ENCODE data around the gene ZNF10.

Gene ZNF10

DNA sequence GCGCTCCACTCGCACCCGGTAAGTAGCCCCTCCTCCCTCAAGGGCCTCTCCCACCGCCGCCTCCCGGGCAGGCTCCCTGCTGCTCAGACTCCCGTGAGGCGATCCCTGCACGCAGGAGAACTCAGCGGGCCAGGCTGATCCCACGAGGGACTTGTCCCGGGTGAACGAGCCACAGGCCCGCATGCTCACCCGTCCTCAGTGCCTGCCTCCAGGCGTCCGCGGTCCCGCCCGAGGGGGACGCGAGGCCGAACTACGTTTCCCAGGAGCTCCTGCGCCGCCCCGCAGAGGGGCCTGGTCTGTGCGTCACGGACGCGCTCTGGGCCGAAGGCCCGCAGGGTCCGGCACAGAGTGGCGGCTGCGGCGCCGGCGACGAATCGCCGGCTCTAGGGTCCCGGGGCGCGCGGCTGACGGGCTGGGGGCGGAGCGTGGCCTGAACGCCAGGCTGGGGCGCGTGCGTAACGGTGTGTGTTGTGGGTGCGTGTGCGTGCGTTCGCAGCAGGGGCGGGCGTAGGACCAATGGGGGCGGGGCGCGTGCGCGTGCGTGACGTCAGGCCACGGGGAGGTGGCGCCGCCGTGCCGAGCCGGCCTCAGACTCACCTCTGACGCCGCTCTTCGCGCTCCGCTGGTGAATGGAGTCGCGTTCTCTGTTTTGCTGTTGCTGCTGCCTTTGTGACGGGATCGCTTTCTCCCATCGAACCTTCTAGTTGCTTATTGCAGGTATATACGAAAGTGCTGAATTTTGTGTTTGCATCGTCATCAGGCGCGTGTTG, at the start of gene ZNF10, which contains the start of gene ZNF891:
TSS of gene ZNF10 (plus strand) at position 590 of the 770 bp plus-strand sequence. CDS start 13,866 bp downstream, outside the sequence.
TSS of gene ZNF891 (minus strand) at position 237 of the 770 bp plus-strand sequence. CDS start 8,356 bp downstream, outside the sequence.
- peak within 1 kb of the TSS; percentile 87 to 97 for H3K4me3 ChIP-seq (ENCODE audit: low read length in 2 of 2)
- peak within 1 kb of the TSS; percentile 94 for H3K27ac ChIP-seq (ENCODE audit: low read length)
- peaks cover 27 to 33% of the 10 kb centered on the region in 2 donors for H3K9me3 ChIP-seq (ENCODE audit: control insufficient read depth in 2 of 2, low read length in 2 of 2)
- no peaks in the 10 kb centered on the region for H3K4me1 ChIP-seq (ENCODE audit: control insufficient read depth, insufficient read depth, low read length)
- H3K36me3 ChIP-seq (ENCODE audit: control insufficient read depth in 2 of 2, insufficient read depth in 2 of 2, low read length in 2 of 2) = peaks cover 15 to 16% of the 10 kb centered on the region in 2 donors
- peak within 1 kb of the TSS; percentile 80 to 98 for H3K9ac ChIP-seq (ENCODE audit: low read length in 2 of 2)
- no peaks in the 10 kb centered on the region for H3K27me3 ChIP-seq (ENCODE audit: control insufficient read depth in 1 of 2, insufficient read depth in 2 of 2, low read length in 2 of 2)

DNA sequence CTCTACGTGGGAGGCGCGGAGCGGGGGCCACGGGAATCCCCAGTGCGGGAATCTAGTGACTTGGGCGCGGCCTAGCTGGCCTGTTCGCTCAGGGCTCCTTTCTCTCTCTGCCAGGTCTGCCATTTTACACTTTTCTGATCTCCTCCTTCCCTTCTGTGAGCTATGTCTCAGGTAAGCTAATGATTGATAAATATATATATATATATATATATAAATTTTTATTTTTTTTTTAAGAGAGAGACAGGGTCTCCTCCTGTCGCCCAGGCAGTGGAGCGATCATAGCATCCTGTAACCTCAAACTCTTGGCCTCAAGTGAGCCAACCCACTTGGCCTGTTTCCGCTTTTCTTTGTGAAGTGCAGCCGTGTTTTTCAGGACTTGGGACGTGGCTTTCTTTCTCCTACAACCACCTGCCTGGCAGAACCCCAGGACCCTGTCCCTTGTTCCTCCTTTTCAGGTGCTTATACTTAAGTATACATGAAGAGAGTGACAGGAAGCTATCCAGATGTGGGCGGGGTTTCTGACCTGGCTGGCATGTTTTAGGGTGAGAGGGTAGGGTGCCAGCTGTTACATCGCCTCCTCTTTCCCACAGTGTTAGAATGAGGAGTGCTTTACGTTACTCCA, 49.2 kb upstream of the ZNF10 start:
- Histone ChIP-seq H3K4me3 (ENCODE audit: low read length in 2 of 2) (peak overlapping the region; percentile 78 to 93), H3K36me3 (ENCODE audit: control insufficient read depth in 2 of 2, insufficient read depth in 2 of 2, low read length in 2 of 2) (peaks cover 39 to 44% of the 10 kb centered on the region in 2 donors), H3K9ac (ENCODE audit: low read length in 2 of 2) (peak overlapping the region; percentile 97 to 98), H3K27ac (ENCODE audit: low read length) (peak overlapping the region; percentile 99), H3K4me1 (ENCODE audit: control insufficient read depth, insufficient read depth, low read length) (peaks cover 8% of the 10 kb centered on the region), H3K27me3 (ENCODE audit: control insufficient read depth in 1 of 2, insufficient read depth in 2 of 2, low read length in 2 of 2) (no peaks in the 10 kb centered on the region), H3K9me3 (ENCODE audit: control insufficient read depth in 2 of 2, low read length in 2 of 2) (peaks cover 34 to 62% of the 10 kb centered on the region in 2 donors)

DNA sequence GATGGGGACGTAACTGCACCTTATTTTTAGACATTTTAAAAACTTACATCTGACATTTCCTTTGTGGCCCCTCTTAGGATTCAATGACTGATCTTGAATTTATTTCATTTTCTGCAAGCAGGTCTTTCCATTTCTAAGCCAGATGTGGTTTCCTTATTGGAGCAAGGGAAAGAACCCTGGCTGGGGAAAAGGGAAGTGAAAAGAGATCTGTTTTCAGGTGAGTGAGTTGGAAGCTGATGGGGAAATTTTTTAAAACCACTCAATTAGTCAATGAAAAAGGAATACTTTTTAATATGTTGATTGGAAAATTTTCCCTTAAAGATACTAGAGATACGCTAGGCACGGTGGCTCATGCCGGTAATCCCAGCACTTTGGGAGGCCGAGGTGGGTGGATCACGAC, 47.1 kb upstream of the ZNF10 start:
- Histone ChIP-seq H3K27me3 (ENCODE audit: control insufficient read depth in 1 of 2, insufficient read depth in 2 of 2, low read length in 2 of 2) (no peaks in the 10 kb centered on the region), H3K27ac (ENCODE audit: low read length) (no peak overlapping the region), H3K9me3 (ENCODE audit: control insufficient read depth in 2 of 2, low read length in 2 of 2) (peaks cover 34 to 58% of the 10 kb centered on the region in 2 donors), H3K36me3 (ENCODE audit: control insufficient read depth in 2 of 2, insufficient read depth in 2 of 2, low read length in 2 of 2) (peaks cover 55 to 60% of the 10 kb centered on the region in 2 donors), H3K4me1 (ENCODE audit: control insufficient read depth, insufficient read depth, low read length) (peaks cover 8% of the 10 kb centered on the region), H3K9ac (ENCODE audit: low read length in 2 of 2) (no peak overlapping the region), H3K4me3 (ENCODE audit: low read length in 2 of 2) (no peak overlapping the region)

DNA sequence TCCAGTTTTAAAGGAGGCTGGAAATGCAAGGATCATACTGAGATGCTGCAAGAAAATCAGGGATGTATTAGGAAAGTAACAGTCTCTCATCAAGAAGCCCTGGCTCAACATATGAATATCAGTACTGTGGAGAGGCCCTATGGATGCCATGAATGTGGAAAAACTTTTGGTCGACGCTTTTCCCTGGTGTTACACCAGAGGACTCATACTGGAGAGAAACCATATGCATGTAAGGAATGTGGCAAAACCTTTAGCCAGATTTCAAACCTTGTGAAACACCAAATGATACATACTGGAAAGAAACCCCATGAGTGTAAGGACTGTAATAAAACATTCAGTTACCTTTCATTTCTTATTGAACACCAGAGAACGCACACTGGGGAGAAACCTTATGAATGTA, 24.8 kb upstream of the ZNF10 start:
- Histone ChIP-seq H3K27ac (ENCODE audit: low read length) (no peak overlapping the region), H3K4me1 (ENCODE audit: control insufficient read depth, insufficient read depth, low read length) (no peaks in the 10 kb centered on the region), H3K9ac (ENCODE audit: low read length in 2 of 2) (no peak overlapping the region), H3K4me3 (ENCODE audit: low read length in 2 of 2) (peak overlapping the region in 1 of 2 donors; percentile 59), H3K9me3 (ENCODE audit: control insufficient read depth in 2 of 2, low read length in 2 of 2) (peaks cover 64 to 75% of the 10 kb centered on the region in 2 donors), H3K27me3 (ENCODE audit: control insufficient read depth in 1 of 2, insufficient read depth in 2 of 2, low read length in 2 of 2) (no peaks in the 10 kb centered on the region), H3K36me3 (ENCODE audit: control insufficient read depth in 2 of 2, insufficient read depth in 2 of 2, low read length in 2 of 2) (peaks cover 51 to 53% of the 10 kb centered on the region in 2 donors)

DNA sequence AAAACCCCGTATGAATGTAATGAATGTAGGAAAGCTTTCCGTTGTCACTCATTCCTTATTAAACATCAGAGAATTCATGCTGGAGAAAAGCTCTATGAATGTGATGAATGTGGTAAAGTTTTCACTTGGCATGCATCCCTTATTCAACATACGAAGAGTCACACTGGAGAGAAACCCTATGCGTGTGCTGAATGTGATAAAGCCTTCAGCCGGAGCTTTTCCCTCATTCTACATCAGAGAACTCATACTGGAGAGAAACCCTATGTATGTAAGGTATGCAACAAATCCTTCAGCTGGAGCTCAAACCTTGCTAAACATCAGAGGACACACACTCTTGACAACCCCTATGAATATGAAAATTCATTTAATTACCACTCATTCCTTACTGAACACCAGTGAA, 24.2 kb upstream of the ZNF10 start:
- Histone ChIP-seq H3K4me1 (ENCODE audit: control insufficient read depth, insufficient read depth, low read length) (no peaks in the 10 kb centered on the region), H3K9me3 (ENCODE audit: control insufficient read depth in 2 of 2, low read length in 2 of 2) (peaks cover 63 to 75% of the 10 kb centered on the region in 2 donors), H3K4me3 (ENCODE audit: low read length in 2 of 2) (peak overlapping the region; percentile 23 to 59)

DNA sequence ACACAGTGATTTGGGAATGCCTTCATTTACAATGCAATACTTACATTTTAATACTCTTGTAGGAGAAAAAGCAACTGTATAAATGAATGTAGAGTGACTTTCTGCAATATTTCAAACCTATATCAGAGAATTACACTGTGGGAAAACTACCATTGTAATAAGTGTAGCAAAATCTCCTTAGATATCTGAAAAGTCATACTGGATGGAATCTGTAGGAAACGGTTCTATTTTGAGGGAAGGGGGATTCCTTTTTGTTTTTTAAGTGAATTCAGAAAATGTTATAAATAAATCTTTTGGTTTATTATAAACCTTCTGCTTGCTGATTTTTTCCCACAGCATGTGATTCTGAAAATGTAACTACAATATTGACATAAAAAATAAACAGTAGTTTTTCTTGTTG, 23.3 kb upstream of the ZNF10 start:
- Histone ChIP-seq H3K4me1 (ENCODE audit: control insufficient read depth, insufficient read depth, low read length) (no peaks in the 10 kb centered on the region), H3K9me3 (ENCODE audit: control insufficient read depth in 2 of 2, low read length in 2 of 2) (peaks cover 61 to 68% of the 10 kb centered on the region in 2 donors), H3K36me3 (ENCODE audit: control insufficient read depth in 2 of 2, insufficient read depth in 2 of 2, low read length in 2 of 2) (peaks cover 37 to 39% of the 10 kb centered on the region in 2 donors), H3K9ac (ENCODE audit: low read length in 2 of 2) (no peak overlapping the region), H3K27me3 (ENCODE audit: control insufficient read depth in 1 of 2, insufficient read depth in 2 of 2, low read length in 2 of 2) (no peaks in the 10 kb centered on the region), H3K27ac (ENCODE audit: low read length) (no peak overlapping the region), H3K4me3 (ENCODE audit: low read length in 2 of 2) (peak overlapping the region in 1 of 2 donors; percentile 59)

More for the DNA sequence above, 24.2 kb upstream of the ZNF10 start:
- Histone ChIP-seq H3K9ac (ENCODE audit: low read length in 2 of 2) (no peak overlapping the region), H3K27me3 (ENCODE audit: control insufficient read depth in 1 of 2, insufficient read depth in 2 of 2, low read length in 2 of 2) (no peaks in the 10 kb centered on the region), H3K27ac (ENCODE audit: low read length) (no peak overlapping the region), H3K36me3 (ENCODE audit: control insufficient read depth in 2 of 2, insufficient read depth in 2 of 2, low read length in 2 of 2) (peaks cover 44 to 47% of the 10 kb centered on the region in 2 donors)

DNA sequence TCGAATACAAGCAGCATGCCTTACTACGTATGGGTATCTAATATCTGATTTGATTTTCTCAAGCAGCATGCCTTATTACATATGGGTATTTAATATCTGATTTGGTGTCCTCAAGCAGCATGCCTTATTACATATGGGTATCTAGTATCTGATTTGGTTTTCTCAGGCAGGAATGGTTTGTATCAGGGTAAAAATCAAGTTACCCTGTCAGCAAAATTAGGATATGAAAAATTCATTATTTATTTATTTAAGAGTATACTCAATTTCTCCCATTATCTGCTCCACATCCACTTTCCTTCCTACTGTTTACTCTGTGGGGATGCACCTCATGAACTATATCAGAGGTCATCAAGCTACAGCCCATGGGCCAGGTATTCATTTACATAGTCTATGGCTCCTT, 22.3 kb upstream of the ZNF10 start:
- no peak overlapping the region for H3K9ac ChIP-seq (ENCODE audit: low read length in 2 of 2)
- no peaks in the 10 kb centered on the region for H3K27me3 ChIP-seq (ENCODE audit: control insufficient read depth in 1 of 2, insufficient read depth in 2 of 2, low read length in 2 of 2)
- H3K9me3 ChIP-seq (ENCODE audit: control insufficient read depth in 2 of 2, low read length in 2 of 2) = peaks cover 57 to 71% of the 10 kb centered on the region in 2 donors
- no peaks in the 10 kb centered on the region for H3K4me1 ChIP-seq (ENCODE audit: control insufficient read depth, insufficient read depth, low read length)
- H3K4me3 ChIP-seq (ENCODE audit: low read length in 2 of 2) = peak overlapping the region in 1 of 2 donors; percentile 18
- H3K27ac ChIP-seq (ENCODE audit: low read length) = no peak overlapping the region
- peaks cover 33 to 35% of the 10 kb centered on the region in 2 donors for H3K36me3 ChIP-seq (ENCODE audit: control insufficient read depth in 2 of 2, insufficient read depth in 2 of 2, low read length in 2 of 2)

DNA sequence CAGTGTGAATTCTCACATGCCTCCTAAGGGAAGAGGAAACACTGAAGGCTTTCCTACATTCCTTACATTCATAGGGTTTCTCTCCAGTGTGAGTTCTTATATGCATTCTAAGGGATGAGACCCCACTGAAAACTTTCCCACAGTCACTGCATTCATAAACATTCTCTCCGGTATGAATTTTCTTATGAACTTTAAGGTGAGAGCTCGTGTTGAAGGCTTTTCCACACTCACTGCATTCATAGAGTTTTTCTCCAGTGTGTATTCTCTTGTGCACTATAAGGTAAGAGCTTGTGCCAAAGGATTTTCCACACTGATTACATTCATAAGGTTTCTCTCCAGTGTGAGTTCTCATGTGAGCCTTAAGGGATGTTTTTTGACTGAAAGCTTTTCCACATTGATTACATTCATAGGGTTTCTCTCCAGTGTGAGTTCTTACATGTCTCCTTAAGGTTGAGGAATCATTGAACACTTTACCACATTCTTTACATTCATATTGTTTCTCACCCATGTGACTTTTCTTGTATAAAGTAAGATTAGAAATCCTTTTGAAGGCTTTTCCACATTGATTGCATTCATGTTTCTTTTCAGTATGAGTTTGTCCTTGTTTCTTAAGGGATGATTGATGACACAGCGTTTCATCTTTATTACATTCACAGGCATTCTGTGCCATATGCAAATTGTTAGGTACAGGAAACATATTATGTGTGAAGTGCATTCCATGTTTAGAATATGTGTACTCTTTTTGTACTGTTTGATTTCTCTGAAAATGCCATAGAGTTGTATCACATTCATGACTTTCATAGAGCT, 9.8 kb upstream of the ZNF10 start:
- H3K27me3 ChIP-seq (ENCODE audit: control insufficient read depth in 1 of 2, insufficient read depth in 2 of 2, low read length in 2 of 2) = no peaks in the 10 kb centered on the region
- H3K27ac ChIP-seq (ENCODE audit: low read length) = no peak overlapping the region
- peaks cover 18 to 47% of the 10 kb centered on the region in 2 donors for H3K36me3 ChIP-seq (ENCODE audit: control insufficient read depth in 2 of 2, insufficient read depth in 2 of 2, low read length in 2 of 2)
- no peaks in the 10 kb centered on the region for H3K4me1 ChIP-seq (ENCODE audit: control insufficient read depth, insufficient read depth, low read length)
- H3K9me3 ChIP-seq (ENCODE audit: control insufficient read depth in 2 of 2, low read length in 2 of 2) = peaks cover 62 to 95% of the 10 kb centered on the region in 2 donors
- H3K9ac ChIP-seq (ENCODE audit: low read length in 2 of 2) = no peak overlapping the region
- peak overlapping the region in 1 of 2 donors; percentile 49 for H3K4me3 ChIP-seq (ENCODE audit: low read length in 2 of 2)

DNA sequence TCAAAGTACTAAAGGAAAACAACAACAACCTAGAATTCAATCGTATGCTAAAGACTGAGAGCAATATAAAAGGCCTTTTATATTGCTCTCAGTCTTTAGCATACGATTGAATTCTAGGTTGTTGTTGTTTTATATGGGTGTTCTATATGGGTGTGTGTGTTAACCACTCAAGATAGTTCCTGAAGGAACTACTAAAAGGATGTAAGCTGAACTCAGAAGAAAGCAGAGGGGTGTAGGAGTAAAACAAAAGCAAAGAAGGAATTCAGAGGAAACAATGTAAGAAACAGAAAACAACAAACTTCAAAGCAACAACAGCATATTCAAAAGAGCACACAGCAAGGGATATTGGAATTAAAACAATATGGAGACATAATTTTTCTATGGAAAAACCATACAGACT, 5.8 kb upstream of the ZNF10 start:
- Histone ChIP-seq H3K4me3 (ENCODE audit: low read length in 2 of 2) (no peak overlapping the region), H3K27me3 (ENCODE audit: control insufficient read depth in 1 of 2, insufficient read depth in 2 of 2, low read length in 2 of 2) (no peaks in the 10 kb centered on the region), H3K27ac (ENCODE audit: low read length) (no peak overlapping the region), H3K9me3 (ENCODE audit: control insufficient read depth in 2 of 2, low read length in 2 of 2) (peaks cover 47 to 70% of the 10 kb centered on the region in 2 donors), H3K9ac (ENCODE audit: low read length in 2 of 2) (no peak overlapping the region), H3K4me1 (ENCODE audit: control insufficient read depth, insufficient read depth, low read length) (no peaks in the 10 kb centered on the region), H3K36me3 (ENCODE audit: control insufficient read depth in 2 of 2, insufficient read depth in 2 of 2, low read length in 2 of 2) (peaks cover 21 to 40% of the 10 kb centered on the region in 2 donors)

DNA sequence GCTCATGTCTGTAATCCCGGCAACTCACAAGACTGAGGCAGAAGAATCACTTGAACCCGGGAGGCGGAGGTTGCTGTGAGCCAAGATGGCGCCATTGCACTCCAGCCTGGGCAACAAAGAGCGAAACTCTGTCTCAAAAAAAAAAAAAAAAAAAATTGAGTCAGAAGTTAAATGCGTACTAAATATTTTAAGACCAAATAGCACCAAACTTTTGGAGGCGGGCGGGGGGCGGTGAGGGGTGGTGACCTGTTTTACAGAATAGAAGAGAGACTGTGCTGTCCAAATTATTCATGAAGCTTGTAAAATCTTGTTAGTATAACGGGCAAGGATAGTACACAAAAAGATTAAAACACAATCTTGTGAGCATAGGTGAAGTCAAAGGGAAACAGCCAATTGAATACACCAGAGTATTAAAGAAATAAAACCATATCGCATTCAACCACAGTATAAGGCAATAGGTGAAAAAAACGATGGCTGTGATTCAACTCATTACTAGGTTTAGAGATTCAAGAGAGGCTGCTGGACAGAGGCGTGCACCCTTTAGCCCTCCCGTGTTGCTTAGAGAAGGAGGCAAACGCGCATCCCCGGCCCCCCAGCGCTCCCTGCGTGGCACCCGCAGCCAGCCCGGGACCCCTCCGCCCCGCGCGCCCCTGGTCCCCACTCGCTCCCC, 924 bp upstream of the ZNF10 start:
- H3K9me3 ChIP-seq (ENCODE audit: control insufficient read depth in 2 of 2, low read length in 2 of 2) = peaks cover 27 to 35% of the 10 kb centered on the region in 2 donors

More for the DNA sequence above, 924 bp upstream of the ZNF10 start:
- peak overlapping the region; percentile 80 to 98 for H3K9ac ChIP-seq (ENCODE audit: low read length in 2 of 2)
- no peaks in the 10 kb centered on the region for H3K4me1 ChIP-seq (ENCODE audit: control insufficient read depth, insufficient read depth, low read length)
- H3K27me3 ChIP-seq (ENCODE audit: control insufficient read depth in 1 of 2, insufficient read depth in 2 of 2, low read length in 2 of 2) = no peaks in the 10 kb centered on the region
- H3K4me3 ChIP-seq (ENCODE audit: low read length in 2 of 2) = peak overlapping the region; percentile 87 to 97
- peak overlapping the region; percentile 94 for H3K27ac ChIP-seq (ENCODE audit: low read length)
- H3K36me3 ChIP-seq (ENCODE audit: control insufficient read depth in 2 of 2, insufficient read depth in 2 of 2, low read length in 2 of 2) = peaks cover 10% of the 10 kb centered on the region in 2 donors
